MM.1S (cell line): ENCODE results near the gene CPAMD8.

ENCODE experiments used
- DNase-seq: peaks from one replicate; pipeline ENCODE4 v3.0.0-alpha.2; 2015
- H2AFZ ChIP-seq: fragments of 300-600 bp; sonication (generic); 2 replicates; pipeline ENCODE4 v1.6.0; 2016; ENCODE audit warnings: antibody characterized with exemption, low read length
- H3F3A ChIP-seq: fragments of 300-600 bp; sonication (generic); 2 replicates; pipeline ENCODE4 v1.6.1; 2016; ENCODE audit warnings: mild to moderate bottlenecking, antibody characterized with exemption, low read length, moderate library complexity, mixed read lengths; ENCODE audit not compliant: insufficient read depth
- H3K27ac ChIP-seq: fragments of 300-600 bp; sonication (generic); 2 replicates; pipeline ENCODE4 v1.5.1; 2016; ENCODE audit warnings: mild to moderate bottlenecking, low read length
- H3K27me3 ChIP-seq: fragments of 300-600 bp; sonication (generic); replicated peaks from 2 replicates; pipeline ENCODE4 v1.6.0; 2016; ENCODE audit warnings: low read length; ENCODE audit not compliant: insufficient read depth
- H3K36me3 ChIP-seq: fragments of 300-600 bp; sonication (generic); replicated peaks from 2 replicates; pipeline ENCODE4 v1.6.1; 2016; ENCODE audit warnings: mild to moderate bottlenecking, low read length, mixed read lengths; ENCODE audit not compliant: insufficient read depth
- H3K4me1 ChIP-seq: fragments of 300-600 bp; sonication (generic); 2 replicates; pipeline ENCODE4 v1.6.1; 2016; ENCODE audit warnings: low read length, mixed read lengths
- H3K4me2 ChIP-seq: fragments of 300-600 bp; sonication (generic); 2 replicates; pipeline ENCODE4 v1.6.0; 2016; ENCODE audit warnings: low read depth, low read length
- H3K4me3 ChIP-seq: fragments of 300-600 bp; sonication (generic); 2 replicates; pipeline ENCODE4 v1.5.1; 2016; ENCODE audit warnings: low read length, mixed read lengths
- H3K79me2 ChIP-seq: fragments of 300-600 bp; sonication (generic); 2 replicates; pipeline ENCODE4 v1.6.1; 2016; ENCODE audit warnings: mixed run types, low read length, mixed read lengths
- H3K9ac ChIP-seq: fragments of 300-600 bp; sonication (generic); 2 replicates; pipeline ENCODE4 v1.6.1; 2016; ENCODE audit warnings: low read length, mixed read lengths
- H3K9me2 ChIP-seq: fragments of 300-600 bp; sonication (generic); replicated peaks from 2 replicates; pipeline ENCODE4 v1.6.1; 2016; ENCODE audit warnings: mild to moderate bottlenecking, low read length, mixed read lengths; ENCODE audit not compliant: insufficient read depth
- H3K9me3 ChIP-seq: fragments of 300-600 bp; sonication (generic); replicated peaks from 2 replicates; pipeline ENCODE4 v1.6.1; 2016; ENCODE audit warnings: mild to moderate bottlenecking, low read length, mixed read lengths; ENCODE audit not compliant: insufficient read depth
- H4K20me1 ChIP-seq: fragments of 300-600 bp; sonication (generic); 2 replicates; pipeline ENCODE4 v1.6.1; 2016; ENCODE audit warnings: mild to moderate bottlenecking, low read length, moderate library complexity, mixed read lengths; ENCODE audit not compliant: insufficient read depth
- EZH2 ChIP-seq: fragments of 300-600 bp; sonication (generic); optimal IDR thresholded peaks from 2 replicates; pipeline ENCODE3; 2017; ENCODE audit warnings: low read depth, mild to moderate bottlenecking, antibody characterized with exemption, low read length, mixed read lengths
- EZH2phosphoT487 ChIP-seq: fragments of 300-600 bp; sonication (generic); IDR thresholded peaks from 2 replicates; pipeline ENCODE4 v1.6.1; 2018; ENCODE audit warnings: antibody characterized with exemption, low read length
- TF ChIP-seq, protein P1 (sequence below): fragments of 300-600 bp; sonication (generic); IDR thresholded peaks from 2 replicates; pipeline ENCODE4 v1.5.1; 2016; ENCODE audit warnings: antibody characterized with exemption, low read length, mixed read lengths

Gene CPAMD8

DNA sequence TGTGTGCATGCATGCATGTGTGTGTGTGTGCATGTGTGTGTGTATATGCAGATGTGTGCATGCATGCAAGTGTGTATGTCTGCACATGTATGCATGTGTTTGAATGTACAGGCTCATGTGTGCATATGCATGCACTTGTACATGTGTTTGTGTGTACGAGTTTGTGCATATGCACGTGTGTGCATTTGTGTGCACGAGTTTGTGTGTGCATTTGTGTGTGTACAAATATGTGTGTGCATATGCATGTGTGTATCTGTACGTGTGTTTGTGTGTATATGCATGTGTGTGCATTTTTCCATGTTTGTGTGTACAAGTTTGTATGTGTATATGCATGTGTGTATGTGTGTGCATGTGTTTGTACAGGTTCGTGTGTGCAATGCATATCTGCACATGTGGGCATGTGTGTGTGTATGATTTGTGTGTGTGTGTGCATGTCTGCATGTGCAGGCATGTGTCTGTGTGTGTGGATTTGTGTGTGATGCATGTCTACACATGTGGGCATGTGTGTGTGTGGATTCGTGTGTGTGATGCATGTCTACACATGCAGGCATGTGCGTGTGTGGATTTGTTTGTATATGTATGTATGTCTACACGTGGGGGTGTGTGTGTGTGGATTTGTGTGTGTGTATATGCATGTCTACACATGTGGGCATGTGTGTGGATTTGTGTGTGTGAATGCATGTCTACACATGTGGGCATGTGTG lies 80.7 kb downstream of the CPAMD8 start:
- Histone ChIP-seq H3K9me2 (no peaks in the 10 kb centered on the region), H3K9me3 (no peaks in the 10 kb centered on the region), H3K4me3 (no peak overlapping the region), H2AFZ (no peak overlapping the region), H3K4me2 (no peak overlapping the region), H3K4me1 (no peaks in the 10 kb centered on the region), H4K20me1 (no peaks in the 10 kb centered on the region), H3K27ac (no peak overlapping the region), H3K9ac (no peak overlapping the region), H3K36me3 (no peaks in the 10 kb centered on the region), H3F3A (no peaks in the 10 kb centered on the region), H3K79me2 (no peaks in the 10 kb centered on the region), H3K27me3 (peaks cover 45% of the 10 kb centered on the region)
- TF ChIP-seq, protein P1, sequence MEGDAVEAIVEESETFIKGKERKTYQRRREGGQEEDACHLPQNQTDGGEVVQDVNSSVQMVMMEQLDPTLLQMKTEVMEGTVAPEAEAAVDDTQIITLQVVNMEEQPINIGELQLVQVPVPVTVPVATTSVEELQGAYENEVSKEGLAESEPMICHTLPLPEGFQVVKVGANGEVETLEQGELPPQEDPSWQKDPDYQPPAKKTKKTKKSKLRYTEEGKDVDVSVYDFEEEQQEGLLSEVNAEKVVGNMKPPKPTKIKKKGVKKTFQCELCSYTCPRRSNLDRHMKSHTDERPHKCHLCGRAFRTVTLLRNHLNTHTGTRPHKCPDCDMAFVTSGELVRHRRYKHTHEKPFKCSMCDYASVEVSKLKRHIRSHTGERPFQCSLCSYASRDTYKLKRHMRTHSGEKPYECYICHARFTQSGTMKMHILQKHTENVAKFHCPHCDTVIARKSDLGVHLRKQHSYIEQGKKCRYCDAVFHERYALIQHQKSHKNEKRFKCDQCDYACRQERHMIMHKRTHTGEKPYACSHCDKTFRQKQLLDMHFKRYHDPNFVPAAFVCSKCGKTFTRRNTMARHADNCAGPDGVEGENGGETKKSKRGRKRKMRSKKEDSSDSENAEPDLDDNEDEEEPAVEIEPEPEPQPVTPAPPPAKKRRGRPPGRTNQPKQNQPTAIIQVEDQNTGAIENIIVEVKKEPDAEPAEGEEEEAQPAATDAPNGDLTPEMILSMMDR = no peak
- TF ChIP-seq EZH2 = no peak
- no peak for TF ChIP-seq EZH2phosphoT487
- no peak for DNase-seq

DNA sequence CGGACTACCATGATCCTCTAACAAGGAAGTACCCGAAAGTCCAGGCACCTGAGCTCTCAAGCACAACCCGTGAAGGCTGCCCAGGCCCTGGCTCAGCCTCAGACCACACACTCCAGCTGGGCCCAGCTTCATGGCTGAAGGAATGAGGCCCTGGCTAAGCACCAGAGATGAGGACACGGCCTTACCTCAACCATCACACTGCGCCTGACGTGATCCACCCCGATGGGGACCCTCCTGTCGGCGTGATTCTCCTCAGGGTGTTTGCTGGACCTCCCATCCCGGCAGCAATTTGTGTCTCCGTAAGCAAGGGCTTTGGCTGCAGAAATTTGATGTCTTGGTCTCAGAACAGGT lies 81.3 kb downstream of the CPAMD8 start:
- Histone ChIP-seq H3K27me3 (peaks cover 42% of the 10 kb centered on the region), H2AFZ (no peak overlapping the region), H3K27ac (no peak overlapping the region), H3K79me2 (no peaks in the 10 kb centered on the region), H3K4me2 (no peak overlapping the region), H3K9me2 (no peaks in the 10 kb centered on the region), H3K4me1 (no peaks in the 10 kb centered on the region), H3K9ac (no peak overlapping the region), H3K36me3 (no peaks in the 10 kb centered on the region), H3K4me3 (no peak overlapping the region), H3K9me3 (no peaks in the 10 kb centered on the region), H4K20me1 (no peaks in the 10 kb centered on the region), H3F3A (no peaks in the 10 kb centered on the region)
- TF ChIP-seq EZH2phosphoT487 (no peak), EZH2 (no peak)
- TF ChIP-seq, protein P1 = no peak
- DNase-seq = no peak

DNA sequence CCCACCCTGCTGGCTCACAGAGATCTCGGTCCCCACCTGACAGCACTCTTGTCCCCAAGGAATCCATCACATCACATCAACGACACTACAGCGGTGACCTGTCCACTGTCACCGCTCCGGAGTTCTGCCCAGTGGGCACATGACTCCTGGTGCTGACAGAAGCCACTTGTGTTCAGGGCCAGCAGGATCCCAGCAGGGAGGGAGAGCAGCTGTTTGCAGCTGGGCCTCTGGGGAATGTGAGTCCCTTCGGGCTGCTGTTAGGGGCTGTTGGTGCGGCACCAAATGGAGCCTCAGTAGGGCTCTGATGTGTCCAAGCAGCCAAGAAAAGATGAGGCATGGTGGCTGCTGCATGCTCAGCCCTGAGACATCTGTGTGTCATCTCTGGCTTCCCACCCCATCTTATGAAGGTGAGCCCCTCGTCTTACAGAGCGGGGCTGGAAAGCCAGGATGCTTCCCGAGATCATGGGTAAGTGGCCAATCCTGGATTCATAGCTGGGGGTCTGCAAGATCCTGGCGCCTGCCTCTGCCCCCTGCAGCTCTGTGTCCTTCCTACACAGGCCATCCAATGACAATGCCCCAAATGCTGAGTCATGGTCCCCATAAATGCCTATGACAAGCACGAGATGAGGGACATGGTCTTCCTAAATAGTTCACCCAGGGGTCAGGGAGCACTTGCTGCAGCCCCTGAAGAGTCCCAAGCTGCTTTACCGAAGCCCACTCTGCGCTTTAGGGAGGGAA lies 81.8 kb downstream of the CPAMD8 start:
- TF ChIP-seq EZH2phosphoT487 (no peak), EZH2 (no peak)
- TF ChIP-seq, protein P1 = no peak
- no peak overlapping the region for H3K9ac ChIP-seq

More for the DNA sequence above, 81.8 kb downstream of the CPAMD8 start:
- no peaks in the 10 kb centered on the region for H4K20me1 ChIP-seq
- no peaks in the 10 kb centered on the region for H3F3A ChIP-seq
- H3K4me1 ChIP-seq = no peaks in the 10 kb centered on the region
- peaks cover 43% of the 10 kb centered on the region for H3K27me3 ChIP-seq
- H3K4me2 ChIP-seq = no peak overlapping the region
- no peaks in the 10 kb centered on the region for H3K79me2 ChIP-seq
- H3K9me2 ChIP-seq = no peaks in the 10 kb centered on the region
- no peak for DNase-seq
- H3K36me3 ChIP-seq = no peaks in the 10 kb centered on the region
- no peak overlapping the region for H2AFZ ChIP-seq
- H3K9me3 ChIP-seq = no peaks in the 10 kb centered on the region
- no peak overlapping the region for H3K4me3 ChIP-seq
- no peak overlapping the region for H3K27ac ChIP-seq
